ENCODE results near the gene PGP. TPM values are rescaled to one million over a fixed set of nuclear protein-coding genes. Genes with fewer than 3 reads are reported as not detected.

PGP gene
- total RNA-seq, 4 donors from 2014 or later: 21.7 to 25.6 (median 23.1) TPM

- no peak overlapping the region for H3K27ac ChIP-seq
- peaks cover 0 to 36% (median 0%) of the 10 kb centered on the region in 3 donors for H3K36me3 ChIP-seq
- H3K27me3 ChIP-seq: no peaks in the 10 kb centered on the region
- H3K9me3 ChIP-seq: no peaks in the 10 kb centered on the region
- TF ChIP-seq CTCF (IDR thresholded peaks at IDR 0.05): no peak
- TF ChIP-seq POLR2A (IDR thresholded peaks at IDR 0.05): no peak
- no peak for DNase-seq
- H3K4me3 ChIP-seq: no peak overlapping the region
- H3K4me1 ChIP-seq: peaks cover 0 to 33% (median 9%) of the 10 kb centered on the region in 4 donors
These were observed 4.7 kb downstream of the PGP start for GRCh38 chr16:2210009-2210332.

DNA sequence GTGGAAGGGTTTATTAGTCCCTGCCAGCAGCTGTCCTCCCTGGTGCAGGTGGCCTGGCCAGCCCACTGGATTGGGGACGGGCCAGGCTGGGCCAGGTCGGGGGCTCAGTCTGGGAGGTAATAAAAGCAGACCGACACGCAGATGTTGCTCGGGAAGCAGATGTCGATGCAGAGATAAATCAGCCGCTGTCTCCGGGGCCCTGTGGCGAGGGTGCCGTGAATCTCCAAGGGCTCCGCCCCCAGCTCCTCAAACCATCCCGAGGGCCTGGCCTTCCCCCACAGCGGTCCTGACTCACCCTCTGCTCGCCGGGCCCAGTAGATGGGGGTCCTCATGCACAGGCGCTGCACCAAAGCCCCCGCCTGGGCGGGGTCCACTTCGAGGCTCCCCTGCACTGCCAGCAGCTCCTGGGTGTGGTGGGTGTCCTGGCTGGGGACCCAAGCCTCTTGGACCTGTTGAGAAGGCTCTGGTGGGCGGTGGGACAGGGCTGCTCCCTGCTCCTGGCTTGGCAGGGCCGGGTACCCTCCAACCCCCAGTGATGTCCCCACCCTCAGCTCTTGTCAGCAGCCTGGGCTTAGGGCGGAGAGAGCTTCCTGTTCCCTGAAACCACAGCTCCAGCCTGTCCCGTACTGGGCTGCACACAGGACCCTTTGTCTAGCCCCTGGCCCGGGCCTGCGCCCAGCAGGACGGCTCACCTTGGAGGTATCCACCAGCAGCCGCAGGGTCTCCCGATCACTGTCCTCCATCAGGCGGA, 5.2 kb downstream of the PGP start:
- no peak for DNase-seq
- Histone ChIP-seq H3K9me3 (no peaks in the 10 kb centered on the region), H3K4me3 (no peak overlapping the region), H3K27ac (no peak overlapping the region), H3K4me1 (peaks cover 0 to 37% (median 9%) of the 10 kb centered on the region in 4 donors), H3K27me3 (no peaks in the 10 kb centered on the region), H3K36me3 (peaks cover 0 to 36% (median 0%) of the 10 kb centered on the region in 3 donors)
- TF ChIP-seq POLR2A (IDR thresholded peaks at IDR 0.05) (no peak), CTCF (IDR thresholded peaks at IDR 0.05) (no peak)

GRCh38 chr16:2208772-2209171, 5.9 kb downstream of the PGP start:
- no peak overlapping the region for H3K27ac ChIP-seq
- DNase-seq: no peak
- H3K27me3 ChIP-seq: no peaks in the 10 kb centered on the region
- H3K4me1 ChIP-seq: peaks cover 0 to 35% (median 7%) of the 10 kb centered on the region in 4 donors
- TF ChIP-seq POLR2A (IDR thresholded peaks at IDR 0.05): no peak
- no peak for TF ChIP-seq CTCF (IDR thresholded peaks at IDR 0.05)
- peaks cover 0 to 36% (median 0%) of the 10 kb centered on the region in 3 donors for H3K36me3 ChIP-seq
- no peaks in the 10 kb centered on the region for H3K9me3 ChIP-seq
- no peak overlapping the region for H3K4me3 ChIP-seq

DNA sequence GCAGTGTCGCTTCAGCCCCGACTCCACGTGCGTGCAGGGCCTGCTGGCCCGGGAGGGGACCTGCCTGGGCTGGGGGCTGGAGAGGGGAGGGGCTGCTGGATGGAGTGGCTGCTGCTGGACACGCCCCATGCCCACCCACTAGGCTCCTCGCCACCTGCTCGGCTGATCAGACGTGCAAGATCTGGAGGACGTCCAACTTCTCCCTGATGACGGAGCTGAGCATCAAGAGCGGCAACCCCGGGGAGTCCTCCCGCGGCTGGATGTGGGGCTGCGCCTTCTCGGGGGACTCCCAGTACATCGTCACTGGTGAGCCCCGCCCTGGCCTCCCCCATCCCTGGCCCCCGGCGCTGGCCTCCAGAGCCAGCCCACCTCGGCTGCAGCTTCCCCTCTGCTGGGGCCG, 6.3 kb downstream of the PGP start:
- no peak overlapping the region for H3K27ac ChIP-seq
- DNase-seq: no peak
- no peaks in the 10 kb centered on the region for H3K27me3 ChIP-seq
- peaks cover 0 to 30% (median 6%) of the 10 kb centered on the region in 4 donors for H3K4me1 ChIP-seq
- H3K4me3 ChIP-seq: no peak overlapping the region
- TF ChIP-seq CTCF (IDR thresholded peaks at IDR 0.05): no peak
- TF ChIP-seq POLR2A (IDR thresholded peaks at IDR 0.05): no peak
- H3K9me3 ChIP-seq: no peaks in the 10 kb centered on the region
- peaks cover 0 to 36% (median 0%) of the 10 kb centered on the region in 3 donors for H3K36me3 ChIP-seq

- Histone ChIP-seq H3K36me3 (peaks cover 0 to 36% (median 0%) of the 10 kb centered on the region in 3 donors), H3K27ac (no peak overlapping the region), H3K27me3 (no peaks in the 10 kb centered on the region), H3K9me3 (no peaks in the 10 kb centered on the region), H3K4me3 (no peak overlapping the region), H3K4me1 (peaks cover 0 to 26% (median 6%) of the 10 kb centered on the region in 4 donors)
- DNase-seq: no peak
- TF ChIP-seq CTCF (IDR thresholded peaks at IDR 0.05): no peak
- TF ChIP-seq POLR2A (IDR thresholded peaks at IDR 0.05): no peak
These were observed 6.8 kb downstream of the PGP start for GRCh38 chr16:2207872-2208271.

All from Peyer's patch (tissue), 4 donors.